ENCODE measurements around the gene IP6K2. TPM values are rescaled to one million over a fixed set of nuclear protein-coding genes. Genes with fewer than 3 reads are reported as not detected.
A peak's percentile ranks its signal among the peaks of the same experiment; 100 is the strongest.

IP6K2 gene
- total RNA-seq, 1 donor from 2014 or later = 145 TPM

- H3K4me1 Mint-ChIP-seq (ENCODE audit: unreplicated experiment) = peaks cover 4% of the 10 kb centered on the region
- no peaks in the 10 kb centered on the region for H3K9me3 Mint-ChIP-seq
- no peak overlapping the region for H3K27ac Mint-ChIP-seq
- H3K27me3 Mint-ChIP-seq = no peaks in the 10 kb centered on the region
- H3K4me3 Mint-ChIP-seq = no peak overlapping the region
- no peak for DNase-seq (ENCODE audit: extremely low spot score, unreplicated experiment)
- TF ChIP-seq CTCF (conservative IDR thresholded peaks at IDR 0.05) = no peak
- peaks cover 4% of the 10 kb centered on the region for H3K36me3 Mint-ChIP-seq
Observed at GRCh38 chr3:48756640-48757039, 39.6 kb upstream of the IP6K2 start.

GRCh38 chr3:48750856-48751255 lies 33.8 kb upstream of the IP6K2 start:
- Mint-ChIP-seq H3K27me3 (no peaks in the 10 kb centered on the region), H3K36me3 (peaks cover 8% of the 10 kb centered on the region), H3K27ac (no peak overlapping the region), H3K4me1 (ENCODE audit: unreplicated experiment) (peaks cover 8% of the 10 kb centered on the region), H3K9me3 (no peaks in the 10 kb centered on the region), H3K4me3 (no peak overlapping the region)
- TF ChIP-seq CTCF (conservative IDR thresholded peaks at IDR 0.05) = no peak
- no peak for DNase-seq (ENCODE audit: extremely low spot score, unreplicated experiment)

- Mint-ChIP-seq H3K27ac (no peak overlapping the region), H3K4me3 (no peak overlapping the region), H3K36me3 (peaks cover 8% of the 10 kb centered on the region), H3K9me3 (no peaks in the 10 kb centered on the region), H3K27me3 (no peaks in the 10 kb centered on the region), H3K4me1 (ENCODE audit: unreplicated experiment) (peaks cover 8% of the 10 kb centered on the region)
- TF ChIP-seq CTCF (conservative IDR thresholded peaks at IDR 0.05) = no peak
- DNase-seq (ENCODE audit: extremely low spot score, unreplicated experiment) = no peak
Observed at GRCh38 chr3:48748754-48749153, 31.7 kb upstream of the IP6K2 start.

- H3K9me3 Mint-ChIP-seq = no peaks in the 10 kb centered on the region
Observed at GRCh38 chr3:48747706-48748105, 30.7 kb upstream of the IP6K2 start.

GRCh38 chr3:48747015-48747615 lies 30.1 kb upstream of the IP6K2 start:
- DNase-seq (ENCODE audit: extremely low spot score, unreplicated experiment) = no peak
- no peak for TF ChIP-seq CTCF (conservative IDR thresholded peaks at IDR 0.05)
- Mint-ChIP-seq H3K36me3 (peaks cover 5% of the 10 kb centered on the region), H3K27ac (peak overlapping the region; percentile 26), H3K27me3 (no peaks in the 10 kb centered on the region), H3K4me3 (no peak overlapping the region), H3K4me1 (ENCODE audit: unreplicated experiment) (peaks cover 8% of the 10 kb centered on the region), H3K9me3 (no peaks in the 10 kb centered on the region)

More at GRCh38 chr3:48747706-48748105, 30.7 kb upstream of the IP6K2 start:
- DNase-seq (ENCODE audit: extremely low spot score, unreplicated experiment) = no peak
- Mint-ChIP-seq H3K4me3 (no peak overlapping the region), H3K4me1 (ENCODE audit: unreplicated experiment) (peaks cover 8% of the 10 kb centered on the region), H3K27ac (peak overlapping the region; percentile 26), H3K27me3 (no peaks in the 10 kb centered on the region), H3K36me3 (peaks cover 5% of the 10 kb centered on the region)
- no peak for TF ChIP-seq CTCF (conservative IDR thresholded peaks at IDR 0.05)

All from type B pancreatic cell (in vitro differentiated cells).